Posterior vena cava (tissue), 2 donors: ENCODE data around the gene KRTAP19-2. TPM values are rescaled to one million over a fixed set of nuclear protein-coding genes. Genes with fewer than 3 reads are reported as not detected.
"Not testable (repeated sequence)": the region's sequence is repeated elsewhere in the genome, so short reads cannot be mapped to it uniquely, and the experiment has no call there.

Experiments used
- DNase-seq: peaks from one replicate; pipeline ENCODE4 v3.0.0-alpha.2; 2020; ENCODE audit warnings: low spot score
- intact Hi-C, 2 donors: fragments of 100-400 bp; cut with DNase I; formaldehyde crosslinking; loops; one replicate each; pipeline versions ENCODE4 v1.14.1 to v1.14.2; 2022 to 2023
- long read RNA-seq, 2 donors: library from polyadenylated mRNA; unstranded; transcript quantifications; one replicate each; pipeline ENCODE4 v2.0.0, GENCODE V29; 2020 to 2021
- total RNA-seq, 2 donors: library from RNA; stranded (reverse); fragmentation: NEBNext Ultra II Directional; extraction: Animal tissue kit (Norgen Biotek cat#: 25700); gene quantifications; one replicate each; pipeline ENCODE4 v1.2.1, GENCODE V29; 2021
- donor health status: DM: yes; HTN: yes; CAD: no.
- donor health status: DM: yes; HTN: yes; CAD: no.

Gene KRTAP19-2
- not detected for total RNA-seq
- long read RNA-seq, donor 1, result 0 reads
- long read RNA-seq, donor 2, result 0 reads

- intact Hi-C loops, result no loop called here
- DNase-seq, result no peak
Measured at GRCh38 chr21:30487336-30487735, at the start of gene KRTAP19-2. TSS of gene KRTAP19-2 (minus strand) at chr21:30487436. CDS start at chr21:30487348, 88 bp downstream.

- no peak for DNase-seq
- intact Hi-C loops, result no loop called here
Measured at GRCh38 chr21:30518876-30519275, 31.6 kb upstream of the KRTAP19-2 start.

GRCh38 chr21:30515681-30516080, 28.4 kb upstream of the KRTAP19-2 start:
- DNase-seq, result no peak
- intact Hi-C loops, result no loop called here

GRCh38 chr21:30505621-30506205, 18.5 kb upstream of the KRTAP19-2 start:
- intact Hi-C loops, DNase-seq: not testable (repeated sequence)

GRCh38 chr21:30502041-30502440, 14.8 kb upstream of the KRTAP19-2 start, which contains the start of gene KRTAP19-5:
TSS of gene KRTAP19-5 (minus strand) at chr21:30502141. CDS start at chr21:30502090, 51 bp downstream.
- intact Hi-C loops, result no loop called here
- no peak for DNase-seq

- no peak for DNase-seq
- intact Hi-C loops, result no loop called here
Measured at GRCh38 chr21:30497065-30497464, 9.8 kb upstream of the KRTAP19-2 start, which contains the start of gene KRTAP19-4. TSS of gene KRTAP19-4 (minus strand) at chr21:30497165. CDS start at chr21:30497110, 55 bp downstream.

GRCh38 chr21:30491963-30492428, 4.8 kb upstream of the KRTAP19-2 start, which contains the start of gene KRTAP19-3:
TSS of gene KRTAP19-3 (minus strand) at chr21:30492013. CDS start at chr21:30491957, 56 bp downstream.
- intact Hi-C loops, result no loop called here
- DNase-seq, result no peak

GRCh38 chr21:30486180-30486579, 1.1 kb downstream of the KRTAP19-2 start:
- DNase-seq, result no peak
- intact Hi-C loops, result no loop called here

GRCh38 chr21:30482130-30482529, 5.1 kb downstream of the KRTAP19-2 start:
- no peak for DNase-seq

GRCh38 chr21:30480145-30480544, 7.1 kb downstream of the KRTAP19-2 start, which contains the start of gene KRTAP19-1:
TSS of gene KRTAP19-1 (minus strand) at chr21:30480367. CDS start at chr21:30480317, 50 bp downstream.
- DNase-seq, result no peak
- intact Hi-C loops, result no loop called here

More at GRCh38 chr21:30482130-30482529, 5.1 kb downstream of the KRTAP19-2 start:
- intact Hi-C loops, result no loop called here

GRCh38 chr21:30479259-30479658, 8.0 kb downstream of the KRTAP19-2 start:
- intact Hi-C loops, result no loop called here
- DNase-seq, result no peak

GRCh38 chr21:30478004-30478403, 9.2 kb downstream of the KRTAP19-2 start:
- no peak for DNase-seq
- intact Hi-C loops, result no loop called here

GRCh38 chr21:30468900-30469714, 18.1 kb downstream of the KRTAP19-2 start:
- intact Hi-C loops, result no loop called here
- DNase-seq, result no peak

GRCh38 chr21:30463713-30464112, 23.5 kb downstream of the KRTAP19-2 start:
- intact Hi-C loops, result no loop called here
- DNase-seq, result no peak

GRCh38 chr21:30448514-30448913, 38.7 kb downstream of the KRTAP19-2 start:
- intact Hi-C loops, result no loop called here
- no peak for DNase-seq

GRCh38 chr21:30447056-30447455, 40.2 kb downstream of the KRTAP19-2 start:
- intact Hi-C loops, result no loop called here
- no peak for DNase-seq

GRCh38 chr21:30444204-30444603, 43.0 kb downstream of the KRTAP19-2 start:
- intact Hi-C loops, result no loop called here
- DNase-seq, result no peak

- intact Hi-C loops, result no loop called here
- no peak for DNase-seq
Measured at GRCh38 chr21:30443226-30443625, 44.0 kb downstream of the KRTAP19-2 start.

GRCh38 chr21:30439975-30440374, 47.3 kb downstream of the KRTAP19-2 start, which contains the start of gene KRTAP15-1:
TSS of gene KRTAP15-1 (plus strand) at chr21:30440275. CDS start at chr21:30440328, 53 bp downstream.
- intact Hi-C loops, result no loop called here

More at GRCh38 chr21:30439975-30440374, 47.3 kb downstream of the KRTAP19-2 start, which contains the start of gene KRTAP15-1:
- no peak for DNase-seq
